H9 (cell line): ENCODE results near the gene SDR42E2. TPM values are rescaled to one million over a fixed set of nuclear protein-coding genes. Genes with fewer than 3 reads are reported as not detected.

ENCODE experiments used
- DNase-seq: peaks from one replicate; pipeline ENCODE4 v3.0.0-alpha.2; 2017
- H2AFZ ChIP-seq: one replicate; pipeline ENCODE4 v1.6.1; 2013; ENCODE audit warnings: mild to moderate bottlenecking, low read length, control low read depth, moderate library complexity
- H2AK5ac ChIP-seq: 2 replicates; pipeline ENCODE4 v1.6.1; 2013; ENCODE audit warnings: low read length, control low read depth, mixed read lengths; ENCODE audit not compliant: insufficient read length
- H2BK120ac ChIP-seq: one replicate; pipeline ENCODE4 v1.6.1; 2013; ENCODE audit warnings: low read depth, mild to moderate bottlenecking, low read length, control low read depth, inconsistent platforms; ENCODE audit not compliant: poor library complexity, severe bottlenecking
- H2BK12ac ChIP-seq: 2 replicates; pipeline ENCODE4 v1.6.1; 2013; ENCODE audit warnings: low read length, control low read depth, mixed read lengths, low read depth; ENCODE audit not compliant: insufficient read length
- H2BK15ac ChIP-seq: 2 replicates; pipeline ENCODE4 v1.6.1; 2013; ENCODE audit warnings: low read depth, low read length, control low read depth
- H2BK20ac ChIP-seq: one replicate; pipeline ENCODE4 v1.6.1; 2013; ENCODE audit warnings: low read depth, mild to moderate bottlenecking, low read length, control low read depth, inconsistent platforms; ENCODE audit not compliant: poor library complexity, severe bottlenecking
- H2BK5ac ChIP-seq: 2 replicates; pipeline ENCODE4 v1.6.1; 2013; ENCODE audit warnings: low read length, control low read depth, mixed read lengths; ENCODE audit not compliant: insufficient read length
- H3K14ac ChIP-seq: 2 replicates; pipeline ENCODE4 v1.6.1; 2013; ENCODE audit warnings: low read length, control low read depth; ENCODE audit not compliant: insufficient read depth
- H3K18ac ChIP-seq: 2 replicates; pipeline ENCODE4 v1.6.1; 2013; ENCODE audit warnings: low read depth, mild to moderate bottlenecking, mixed read lengths, low read length, control low read depth; ENCODE audit not compliant: insufficient read length
- H3K23ac ChIP-seq: 2 replicates; pipeline ENCODE4 v1.6.1; 2013; ENCODE audit warnings: low read length, control low read depth, mixed read lengths, low read depth; ENCODE audit not compliant: insufficient read length
- H3K23me2 ChIP-seq: 2 replicates; pipeline ENCODE4 v1.6.1; 2013; ENCODE audit warnings: low read depth, mild to moderate bottlenecking, mixed read lengths, low read length, control low read depth; ENCODE audit not compliant: insufficient read length, poor library complexity, severe bottlenecking
- H3K27ac ChIP-seq: 2 replicates; pipeline ENCODE4 v1.5.1; 2013; ENCODE audit warnings: low read length, control low read depth, mixed read lengths, low read depth; ENCODE audit not compliant: insufficient read length
- H3K27me3 ChIP-seq: 2 replicates; pipeline ENCODE4 v1.6.1; 2013; ENCODE audit warnings: low read length, control low read depth, inconsistent platforms; ENCODE audit not compliant: insufficient read depth
- H3K4ac ChIP-seq: 2 replicates; pipeline ENCODE4 v1.6.1; 2013; ENCODE audit warnings: low read depth, mild to moderate bottlenecking, control low read depth, inconsistent platforms, low read length, moderate library complexity
- H3K4me1 ChIP-seq: 2 replicates; pipeline ENCODE4 v1.6.1; 2013; ENCODE audit warnings: low read length, control low read depth, inconsistent platforms; ENCODE audit not compliant: insufficient read depth
- H3K4me2 ChIP-seq: 2 replicates; pipeline ENCODE4 v1.6.1; 2013; ENCODE audit warnings: low read length, control low read depth, mixed read lengths; ENCODE audit not compliant: insufficient read length, insufficient read depth
- H3K56ac ChIP-seq: 2 replicates; pipeline ENCODE4 v1.6.1; 2013; ENCODE audit warnings: low read depth, mild to moderate bottlenecking, mixed read lengths, low read length, control low read depth; ENCODE audit not compliant: insufficient read length
- H3K79me1 ChIP-seq: 2 replicates; pipeline ENCODE4 v1.6.1; 2013; ENCODE audit warnings: low read depth, mild to moderate bottlenecking, moderate library complexity, low read length, control low read depth, inconsistent platforms; ENCODE audit not compliant: insufficient read depth, poor library complexity, severe bottlenecking
- H3K79me2 ChIP-seq: 2 replicates; pipeline ENCODE4 v1.6.1; 2013; ENCODE audit warnings: low read length, control low read depth, inconsistent platforms; ENCODE audit not compliant: insufficient read depth
- H3K9ac ChIP-seq: 2 replicates; pipeline ENCODE4 v1.6.1; 2013; ENCODE audit warnings: low read length, control low read depth, mixed read lengths; ENCODE audit not compliant: insufficient read length; ENCODE audit errors: extremely low read depth
- H3K9me3 ChIP-seq: one replicate; pipeline ENCODE4 v1.6.1; 2013; ENCODE audit warnings: low read depth, low read length, inconsistent platforms; ENCODE audit not compliant: control insufficient read depth
- H3T11ph ChIP-seq: one replicate; pipeline ENCODE4 v1.6.1; 2013; ENCODE audit warnings: mild to moderate bottlenecking, low read length, control low read depth, inconsistent platforms
- H4K20me1 ChIP-seq: one replicate; pipeline ENCODE4 v1.6.1; 2013; ENCODE audit not compliant: control insufficient read depth, insufficient read length, insufficient read depth
- H4K5ac ChIP-seq: 2 replicates; pipeline ENCODE4 v1.6.1; 2013; ENCODE audit warnings: low read depth, mild to moderate bottlenecking, mixed read lengths, low read length, control low read depth; ENCODE audit not compliant: insufficient read length
- H4K8ac ChIP-seq: replicated peaks from 2 replicates; pipeline ENCODE4 v1.6.1; 2013; ENCODE audit warnings: low read length, control low read depth, mixed read lengths, low read depth; ENCODE audit not compliant: insufficient read length
- H4K91ac ChIP-seq: 2 replicates; pipeline ENCODE4 v1.6.1; 2013; ENCODE audit warnings: low read depth, mild to moderate bottlenecking, moderate library complexity, mixed read lengths, low read length, control low read depth; ENCODE audit not compliant: insufficient read length
- H3K27ac Mint-ChIP-seq, 3 experiments: 2 replicates in 2 of 3; 3 replicates in 1 of 3; pipeline ENCODE4 v1.8.0; 2020 to 2021; ENCODE audit warnings: mixed read lengths in 3 of 3, mild to moderate bottlenecking in 1 of 3, moderate library complexity in 1 of 3
- H3K27me3 Mint-ChIP-seq: 2 replicates; pipeline ENCODE4 v1.8.0; 2021; ENCODE audit warnings: low read depth, mild to moderate bottlenecking, moderate library complexity, mixed read lengths
- H3K36me3 Mint-ChIP-seq, 3 experiments: 2 replicates in 2 of 3; 3 replicates in 1 of 3; pipeline ENCODE4 v1.8.0; 2020 to 2021; ENCODE audit warnings: low read depth in 3 of 3, mixed read lengths in 3 of 3; ENCODE audit not compliant: insufficient read depth in 1 of 3
- H3K4me1 Mint-ChIP-seq, 2 experiments: 2 replicates each; pipeline ENCODE4 v1.8.0; 2020; ENCODE audit warnings: mixed read lengths in 2 of 2
- H3K4me3 Mint-ChIP-seq, 2 experiments: 2 replicates in 1 of 2; 3 replicates in 1 of 2; pipeline ENCODE4 v1.8.0; 2020 to 2021; ENCODE audit warnings: mild to moderate bottlenecking in 2 of 2, mixed read lengths in 2 of 2, moderate library complexity in 1 of 2
- H3K9me3 Mint-ChIP-seq, 2 experiments: 2 replicates in 1 of 2; 3 replicates in 1 of 2; pipeline ENCODE4 v1.8.0; 2020; ENCODE audit warnings: mild to moderate bottlenecking in 2 of 2, mixed read lengths in 2 of 2, moderate library complexity in 1 of 2
- WGBS: extraction: QIAGEN DNeasy Blood & Tissue Kit; methylation state at CpG from one replicate; pipeline ENCODE4 v1.1.7; 2013; ENCODE audit warnings: missing lambda C conversion rate, low lambda C conversion rate, mixed read lengths; ENCODE audit not compliant: insufficient read length; ENCODE audit errors: extremely low coverage; 5-methylcytosine and 5-hydroxymethylcytosine counted together
- total RNA-seq: library from RNA; stranded (reverse); gene quantifications from 2 replicates; pipeline ENCODE4 v1.2.1, GENCODE V29; 2021
- TF ChIP-seq, protein P1 (sequence below): fragments of 200-600 bp; sonication (generic); conservative IDR thresholded peaks from 3 replicates; pipeline ENCODE4 v1.8.0; 2021; ENCODE audit warnings: antibody characterized with exemption, mild to moderate bottlenecking

The SDR42E2 gene
- total RNA-seq, 1 experiment from 2014 or later: 0.09 TPM

DNA sequence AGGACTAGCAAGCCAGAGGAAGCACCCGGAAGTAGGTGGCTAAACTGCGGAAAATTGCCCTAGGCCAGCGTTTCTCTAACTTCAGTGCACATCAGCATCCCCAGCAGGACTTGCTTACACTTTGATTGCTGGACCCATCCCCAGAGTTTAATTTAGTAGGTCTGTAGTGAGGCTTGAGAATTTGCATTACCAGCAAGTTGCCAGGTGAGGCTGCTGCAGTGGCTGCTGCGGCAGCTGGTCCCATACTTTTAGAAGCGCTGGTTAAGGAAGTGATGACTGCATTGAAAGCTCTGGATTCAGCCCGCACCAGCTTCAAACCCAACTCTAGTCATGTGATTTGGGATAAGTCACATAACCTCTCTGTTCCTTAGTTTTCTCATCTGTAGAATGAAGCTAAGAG lies 48.0 kb downstream of the SDR42E2 start:
- DNase-seq: no peak
- peaks cover 14% of the 10 kb centered on the region for H3K23me2 ChIP-seq
- peaks cover 0 to 6% of the 10 kb centered on the region in 2 experiments; a peak in 3 of 5 replicates for H3K9me3 Mint-ChIP-seq

More for the DNA sequence above, 48.0 kb downstream of the SDR42E2 start:
- peaks cover 9% of the 10 kb centered on the region; the same call in 1 of the 2 replicates for H3K79me2 ChIP-seq
- Mint-ChIP-seq H3K27me3 (no peaks in the 10 kb centered on the region), H3K4me3 (no peak overlapping the region; a peak in 1 of 5 replicates), H3K36me3 (peaks cover 11 to 41% (median 27%) of the 10 kb centered on the region in 3 experiments; a peak in 6 of 7 replicates), H3K4me1 (peaks cover 17 to 20% of the 10 kb centered on the region in 2 experiments), H3K27ac (peak overlapping the region in 1 of 3 experiments; percentile 57; a peak in 2 of 7 replicates)
- no peak overlapping the region for H3K27ac ChIP-seq
- H2BK15ac ChIP-seq: no peak overlapping the region
- no peak overlapping the region for H2BK5ac ChIP-seq
- H3T11ph ChIP-seq: no peak overlapping the region
- H3K4me1 ChIP-seq: peaks cover 5% of the 10 kb centered on the region; the same call in 1 of the 2 replicates
- no peak overlapping the region for H3K9ac ChIP-seq
- H4K5ac ChIP-seq: no peak overlapping the region
- H3K9me3 ChIP-seq: no peaks in the 10 kb centered on the region
- H2AFZ ChIP-seq: no peak overlapping the region
- no peaks in the 10 kb centered on the region for H4K20me1 ChIP-seq
- H3K56ac ChIP-seq: no peak overlapping the region
- H3K79me1 ChIP-seq: peaks cover 8% of the 10 kb centered on the region
- no peaks in the 10 kb centered on the region for H3K27me3 ChIP-seq
- H3K4me2 ChIP-seq: no peak overlapping the region
- H3K14ac ChIP-seq: no peak overlapping the region
- TF ChIP-seq, protein P1, sequence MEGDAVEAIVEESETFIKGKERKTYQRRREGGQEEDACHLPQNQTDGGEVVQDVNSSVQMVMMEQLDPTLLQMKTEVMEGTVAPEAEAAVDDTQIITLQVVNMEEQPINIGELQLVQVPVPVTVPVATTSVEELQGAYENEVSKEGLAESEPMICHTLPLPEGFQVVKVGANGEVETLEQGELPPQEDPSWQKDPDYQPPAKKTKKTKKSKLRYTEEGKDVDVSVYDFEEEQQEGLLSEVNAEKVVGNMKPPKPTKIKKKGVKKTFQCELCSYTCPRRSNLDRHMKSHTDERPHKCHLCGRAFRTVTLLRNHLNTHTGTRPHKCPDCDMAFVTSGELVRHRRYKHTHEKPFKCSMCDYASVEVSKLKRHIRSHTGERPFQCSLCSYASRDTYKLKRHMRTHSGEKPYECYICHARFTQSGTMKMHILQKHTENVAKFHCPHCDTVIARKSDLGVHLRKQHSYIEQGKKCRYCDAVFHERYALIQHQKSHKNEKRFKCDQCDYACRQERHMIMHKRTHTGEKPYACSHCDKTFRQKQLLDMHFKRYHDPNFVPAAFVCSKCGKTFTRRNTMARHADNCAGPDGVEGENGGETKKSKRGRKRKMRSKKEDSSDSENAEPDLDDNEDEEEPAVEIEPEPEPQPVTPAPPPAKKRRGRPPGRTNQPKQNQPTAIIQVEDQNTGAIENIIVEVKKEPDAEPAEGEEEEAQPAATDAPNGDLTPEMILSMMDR: no peak
- no peak overlapping the region for H2BK120ac ChIP-seq
- H2BK12ac ChIP-seq: no peak overlapping the region
- no CpG with 5 or more reads among the region's 6 CpGs for WGBS
- H2AK5ac ChIP-seq: no peak overlapping the region
- H4K91ac ChIP-seq: no peak overlapping the region
- H3K4ac ChIP-seq: no peak overlapping the region
- no peak overlapping the region for H3K18ac ChIP-seq
- H3K23ac ChIP-seq: no peak overlapping the region
- H4K8ac ChIP-seq: no peak overlapping the region
- H2BK20ac ChIP-seq: no peak overlapping the region
